PC-3 (cell line): ENCODE data around the gene CEACAM18. TPM values are rescaled to one million over a fixed set of nuclear protein-coding genes. Genes with fewer than 3 reads are reported as not detected.

Experiments used
- ATAC-seq: fragments of 200-7000 bp; cut with Tn5 transposase; 2 replicates; pipeline ENCODE4 v1.9.1; 2020; ENCODE audit warnings: mild to moderate bottlenecking, moderate library complexity
- BruUV-seq: library from RNA; stranded (reverse); fragments of 400-500 nt; replicated peaks from 2 replicates; lab custom pipeline; 2021; lab: Mats Ljungman, UMichigan
- CTCF ChIA-PET: fragments of 300-600 bp; sonication (Branson Sonifier 250); formaldehyde crosslinking; loops from one replicate; lab custom pipeline; 2022; ENCODE audit warnings: antibody characterized with exemption; lab: Charles Lee
- POLR2A ChIA-PET: fragments of 300-600 bp; sonication (Branson Sonifier 250); formaldehyde crosslinking; loops from one replicate; lab custom pipeline; 2022; ENCODE audit warnings: antibody characterized with exemption; ENCODE audit not compliant: unreplicated experiment; lab: Charles Lee
- DNase-seq: peaks from one replicate; pipeline ENCODE4 v3.0.0-alpha.2; 2015
- H2AFZ ChIP-seq: fragments of 300-600 bp; sonication (generic); 2 replicates; pipeline ENCODE4 v1.6.0; 2016; ENCODE audit warnings: antibody characterized with exemption, low read length
- H3F3A ChIP-seq: fragments of 300-600 bp; sonication (generic); one replicate; pipeline ENCODE4 v1.6.0; 2017; ENCODE audit warnings: antibody characterized with exemption, low read length, control low read depth, mild to moderate bottlenecking; ENCODE audit not compliant: unreplicated experiment
- H3K27ac ChIP-seq: fragments of 300-600 bp; sonication (generic); 2 replicates; pipeline ENCODE4 v1.5.1; 2016; ENCODE audit warnings: mild to moderate bottlenecking, low read length
- H3K27me3 ChIP-seq: fragments of 300-600 bp; sonication (generic); 2 replicates; pipeline ENCODE4 v1.6.1; 2016; ENCODE audit warnings: low read length, mixed read lengths
- H3K36me3 ChIP-seq: fragments of 300-600 bp; sonication (generic); 2 replicates; pipeline ENCODE4 v1.6.1; 2016; ENCODE audit warnings: low read depth, mixed run types, low read length, mixed read lengths
- H3K4me1 ChIP-seq: fragments of 300-600 bp; sonication (generic); 2 replicates; pipeline ENCODE4 v1.5.1; 2016; ENCODE audit warnings: low read length; ENCODE audit not compliant: insufficient read depth
- H3K4me2 ChIP-seq: fragments of 300-600 bp; sonication (generic); 2 replicates; pipeline ENCODE4 v1.6.0; 2016; ENCODE audit warnings: low read length
- H3K4me3 ChIP-seq: fragments of 300-600 bp; sonication (generic); 2 replicates; pipeline ENCODE4 v1.5.1; 2016; ENCODE audit warnings: mild to moderate bottlenecking, low read length, mixed read lengths
- H3K79me2 ChIP-seq: fragments of 300-600 bp; sonication (generic); 2 replicates; pipeline ENCODE4 v1.6.1; 2017; ENCODE audit warnings: low read length, mixed read lengths
- H3K9ac ChIP-seq: fragments of 300-600 bp; sonication (generic); 2 replicates; pipeline ENCODE4 v1.6.0; 2016; ENCODE audit warnings: mild to moderate bottlenecking, low read length
- H3K9me2 ChIP-seq: fragments of 300-600 bp; sonication (generic); replicated peaks from 2 replicates; pipeline ENCODE4 v1.6.1; 2016; ENCODE audit warnings: mixed run types, low read length, mixed read lengths
- H3K9me3 ChIP-seq: fragments of 300-600 bp; sonication (generic); 2 replicates; pipeline ENCODE4 v1.6.1; 2016; ENCODE audit warnings: low read length, mixed read lengths
- H4K20me1 ChIP-seq: fragments of 300-600 bp; sonication (generic); 2 replicates; pipeline ENCODE4 v1.6.1; 2016; ENCODE audit warnings: low read length, mixed read lengths
- CTCF ChIP-seq: fragments of 300-600 bp; sonication (generic); conservative IDR thresholded peaks from 2 replicates; pipeline ENCODE4 v1.5.1; 2017; ENCODE audit warnings: antibody characterized with exemption, low read depth, mild to moderate bottlenecking, low read length
- EZH2 ChIP-seq: fragments of 300-600 bp; sonication (generic); IDR thresholded peaks from one replicate; pipeline ENCODE4 v1.6.1; 2017; ENCODE audit warnings: antibody characterized with exemption, mild to moderate bottlenecking, low read length; ENCODE audit not compliant: unreplicated experiment
- EZH2phosphoT487 ChIP-seq: fragments of 300-600 bp; sonication (generic); IDR thresholded peaks from 2 replicates; pipeline ENCODE4 v1.6.1; 2018; ENCODE audit warnings: mild to moderate bottlenecking, antibody characterized with exemption, low read length, borderline replicate concordance
- intact Hi-C: fragments of 100-400 bp; cut with micrococcal nuclease; formaldehyde crosslinking; loops from 2 replicates; pipeline ENCODE4 v1.9.0; 2023
- total RNA-seq: library from RNA; depleted of rRNA; stranded (reverse); fragments of >200 nt; gene quantifications from 2 replicates; pipeline ENCODE4 v1.2.3, GENCODE V29; 2014

The CEACAM18 gene
- total RNA-seq, 1 experiment from 2014 or later: not detected

- Histone ChIP-seq H3K9me2 (no peaks in the 10 kb centered on the region), H3F3A (no peaks in the 10 kb centered on the region), H3K27ac (no peak overlapping the region), H3K9ac (no peak overlapping the region), H3K27me3 (peaks cover 36% of the 10 kb centered on the region; the same call in 1 of the 2 replicates), H3K36me3 (no peaks in the 10 kb centered on the region), H3K4me3 (no peak overlapping the region), H3K9me3 (0 out of 2 replicates have a peak, but pooled peaks cover 3% of the 10 kb centered on the region), H3K79me2 (no peaks in the 10 kb centered on the region), H4K20me1 (no peaks in the 10 kb centered on the region), H3K4me1 (no peaks in the 10 kb centered on the region), H2AFZ (no peak overlapping the region), H3K4me2 (no peak overlapping the region)
- POLR2A ChIA-PET: no interaction called here
- TF ChIP-seq CTCF (peak; percentile 93), EZH2 (no peak), EZH2phosphoT487 (no peak)
- DNase-seq (peak; percentile 89), ATAC-seq (peak; percentile 84)
- BruUV-seq: no TSS peak
- CTCF ChIA-PET: interaction anchor here (1.7 kb wide), 1 partner anchor 142 kb away, joined by 5 read pairs; no protein-coding TSS in a partner anchor
- intact Hi-C loops: loop anchor here (1.0 to 10.0 kb wide), 3 partner anchors 42 to 178 kb away; no protein-coding TSS in a partner anchor
Measured at GRCh38 chr19:51514866-51515481, 36.6 kb downstream of the CEACAM18 start.

- H3K9me2 ChIP-seq: no peaks in the 10 kb centered on the region
- H3K4me3 ChIP-seq: no peak overlapping the region
- H3K27ac ChIP-seq: no peak overlapping the region
- DNase-seq: no peak
- no peaks in the 10 kb centered on the region for H4K20me1 ChIP-seq
- no peak overlapping the region for H3K4me2 ChIP-seq
- ATAC-seq: no peak
- no peaks in the 10 kb centered on the region for H3K79me2 ChIP-seq
- H3K36me3 ChIP-seq: no peaks in the 10 kb centered on the region
- no peak for TF ChIP-seq CTCF
- TF ChIP-seq EZH2phosphoT487: no peak
- no peak for TF ChIP-seq EZH2
- H2AFZ ChIP-seq: no peak overlapping the region
- H3K9ac ChIP-seq: no peak overlapping the region
- CTCF ChIA-PET: no interaction called here
- H3K9me3 ChIP-seq: 0 out of 2 replicates have a peak, but pooled peaks cover 3% of the 10 kb centered on the region
- no peaks in the 10 kb centered on the region for H3K4me1 ChIP-seq
- POLR2A ChIA-PET: no interaction called here
- intact Hi-C loops: no loop called here
- H3K27me3 ChIP-seq: peaks cover 40% of the 10 kb centered on the region
- no TSS peak for BruUV-seq
- H3F3A ChIP-seq: no peaks in the 10 kb centered on the region
Measured at GRCh38 chr19:51520728-51521127, 42.4 kb downstream of the CEACAM18 start.

- intact Hi-C loops: no loop called here
- CTCF ChIA-PET: no interaction called here
- H3K4me2 ChIP-seq: no peak overlapping the region
Measured at GRCh38 chr19:51521357-51521756, 43.0 kb downstream of the CEACAM18 start.

More at GRCh38 chr19:51521357-51521756, 43.0 kb downstream of the CEACAM18 start:
- POLR2A ChIA-PET: no interaction called here
- DNase-seq (no peak), ATAC-seq (no peak)
- Histone ChIP-seq H3K9ac (no peak overlapping the region), H4K20me1 (no peaks in the 10 kb centered on the region), H3K4me1 (no peaks in the 10 kb centered on the region), H3K79me2 (no peaks in the 10 kb centered on the region), H2AFZ (no peak overlapping the region), H3K27me3 (peaks cover 46% of the 10 kb centered on the region), H3K36me3 (no peaks in the 10 kb centered on the region), H3K9me3 (0 out of 2 replicates have a peak, but pooled peaks cover 3% of the 10 kb centered on the region), H3K9me2 (no peaks in the 10 kb centered on the region), H3F3A (no peaks in the 10 kb centered on the region), H3K27ac (no peak overlapping the region), H3K4me3 (no peak overlapping the region)
- no TSS peak for BruUV-seq
- TF ChIP-seq EZH2phosphoT487 (no peak), CTCF (no peak), EZH2 (no peak)
